CD4-positive, alpha-beta T cell treated with Interleukin-4 for 4 hours (primary cell): ENCODE data around the gene AIDA.

Source experiments
- DNase-seq: peaks from one replicate; pipeline ENCODE4 v3.0.0-alpha.2; 2020

AIDA gene

DNA sequence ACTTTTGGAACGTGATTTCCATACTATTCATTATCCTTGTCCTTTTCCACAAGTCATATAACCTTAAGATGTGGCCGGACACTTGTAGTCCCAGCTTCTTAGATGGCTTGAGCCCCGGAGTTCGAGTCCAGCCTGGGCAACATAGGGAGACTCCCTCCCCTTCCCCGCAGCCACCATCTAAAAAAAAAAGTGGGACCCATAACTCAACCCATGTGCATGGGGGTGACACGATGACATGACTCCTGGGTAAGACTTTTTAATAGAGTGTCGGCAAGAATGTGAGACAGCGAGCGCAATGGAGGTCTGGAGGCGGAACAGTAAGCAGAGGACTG, 68.7 kb downstream of the AIDA start:
- no peak for DNase-seq

DNA sequence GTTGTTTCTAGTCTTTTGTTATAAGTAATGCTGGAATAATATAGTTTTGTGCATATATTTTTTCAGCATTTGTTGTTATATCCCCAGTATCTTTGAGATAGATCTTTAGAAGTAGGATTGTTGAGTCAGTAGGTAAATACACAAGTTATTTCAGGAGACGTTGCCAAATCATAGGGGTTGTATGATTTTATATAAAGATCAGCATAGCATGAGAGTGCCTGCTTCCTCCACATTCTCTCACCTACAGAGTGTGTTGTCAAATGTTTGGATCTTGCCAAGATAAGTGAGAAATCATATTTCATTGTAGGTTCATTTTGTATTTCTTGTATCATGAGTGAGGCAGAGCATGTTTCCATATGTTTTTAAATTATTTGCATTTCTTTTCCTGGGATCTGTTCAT, 69.8 kb downstream of the AIDA start:
- no peak for DNase-seq

DNA sequence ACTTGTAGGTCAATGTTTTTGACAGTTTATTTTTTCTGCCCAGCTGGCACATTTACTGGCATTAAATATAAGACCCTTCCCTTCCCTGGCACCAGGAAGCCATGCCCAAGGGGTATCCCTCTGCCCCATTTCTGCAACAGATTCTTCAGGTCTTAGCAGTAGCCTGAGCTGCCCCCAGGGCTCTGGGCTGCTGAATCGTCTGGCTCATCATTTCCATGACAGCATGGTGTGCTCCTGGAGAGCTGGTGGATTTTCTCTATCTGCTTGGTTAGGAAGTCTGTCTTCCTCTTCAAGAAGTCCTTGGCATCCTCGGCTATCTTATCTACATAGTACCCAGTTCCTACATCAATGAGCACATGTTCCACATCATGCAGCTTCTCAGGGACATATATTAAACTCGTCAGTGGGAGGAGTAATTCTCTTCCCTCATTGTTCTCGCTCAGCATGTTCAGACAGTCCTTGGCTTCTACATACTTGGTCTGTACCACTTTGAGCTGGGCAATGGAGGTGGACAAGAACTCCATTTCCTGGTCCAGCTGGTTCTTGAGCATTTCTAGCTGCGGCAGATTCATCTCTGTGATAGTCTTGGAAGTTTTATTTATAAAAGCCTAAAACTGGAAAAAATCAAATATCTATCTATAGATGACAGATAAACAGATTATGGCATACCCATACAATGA, 70.9 kb downstream of the AIDA start:
- DNase-seq, result no peak

DNA sequence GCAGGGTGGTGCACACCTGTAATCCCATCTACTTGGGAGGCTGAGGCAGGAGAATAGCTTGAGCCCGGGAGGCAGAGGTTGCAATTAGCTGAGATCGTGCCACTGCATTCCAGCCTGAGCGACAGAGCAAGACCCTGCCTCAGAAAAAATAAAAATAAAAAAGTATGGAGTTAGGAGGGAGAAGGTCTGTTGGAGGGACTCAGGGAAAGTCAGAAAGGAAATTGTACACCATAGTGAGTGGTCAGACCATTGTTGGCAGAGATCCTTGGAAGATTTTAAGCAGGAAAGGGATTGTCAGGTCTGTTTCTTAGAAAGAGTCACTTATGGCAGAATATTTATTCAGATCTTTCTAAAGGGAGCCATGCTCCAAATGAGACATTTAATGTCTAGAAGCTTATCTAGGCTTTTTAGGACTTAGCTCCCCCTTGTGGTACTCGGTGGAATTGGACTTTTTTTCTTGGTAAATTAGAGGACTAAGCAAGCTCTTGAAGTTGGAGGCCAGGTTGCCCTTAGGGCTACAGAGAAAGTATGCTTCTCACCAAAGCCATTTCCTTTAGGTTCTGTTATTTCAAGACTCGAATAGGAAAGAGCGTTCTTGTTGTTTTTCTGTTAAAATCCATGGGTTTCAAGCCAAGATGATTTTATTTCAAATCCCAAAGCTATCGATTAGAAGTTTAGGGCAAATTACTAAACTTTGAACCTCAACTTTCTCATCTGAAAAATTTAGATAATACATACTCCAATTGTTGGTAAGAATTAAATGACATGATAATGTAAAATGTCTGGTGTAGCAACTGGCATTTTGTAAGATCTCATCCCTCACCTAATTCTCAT, 77.9 kb downstream of the AIDA start:
- DNase-seq, result peak; percentile 87

DNA sequence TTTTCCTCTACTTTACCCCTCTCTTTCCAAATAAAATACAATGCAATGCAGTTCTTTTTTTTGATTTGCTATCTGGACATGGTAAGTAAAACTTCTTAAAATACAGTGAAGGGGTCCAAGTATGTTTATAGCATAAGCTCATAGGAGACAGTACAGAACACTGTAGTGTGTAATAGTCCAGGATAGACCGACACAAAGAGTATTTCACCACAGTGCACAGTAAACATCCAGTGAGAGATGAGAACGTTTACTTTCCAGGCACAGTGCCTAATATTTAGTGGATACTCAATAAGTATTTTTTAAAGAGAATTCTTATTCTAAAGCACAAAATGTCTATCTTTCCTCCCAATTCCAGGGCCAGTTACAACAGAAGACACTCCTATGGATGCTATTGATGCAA, 79.5 kb downstream of the AIDA start:
- no peak for DNase-seq

DNA sequence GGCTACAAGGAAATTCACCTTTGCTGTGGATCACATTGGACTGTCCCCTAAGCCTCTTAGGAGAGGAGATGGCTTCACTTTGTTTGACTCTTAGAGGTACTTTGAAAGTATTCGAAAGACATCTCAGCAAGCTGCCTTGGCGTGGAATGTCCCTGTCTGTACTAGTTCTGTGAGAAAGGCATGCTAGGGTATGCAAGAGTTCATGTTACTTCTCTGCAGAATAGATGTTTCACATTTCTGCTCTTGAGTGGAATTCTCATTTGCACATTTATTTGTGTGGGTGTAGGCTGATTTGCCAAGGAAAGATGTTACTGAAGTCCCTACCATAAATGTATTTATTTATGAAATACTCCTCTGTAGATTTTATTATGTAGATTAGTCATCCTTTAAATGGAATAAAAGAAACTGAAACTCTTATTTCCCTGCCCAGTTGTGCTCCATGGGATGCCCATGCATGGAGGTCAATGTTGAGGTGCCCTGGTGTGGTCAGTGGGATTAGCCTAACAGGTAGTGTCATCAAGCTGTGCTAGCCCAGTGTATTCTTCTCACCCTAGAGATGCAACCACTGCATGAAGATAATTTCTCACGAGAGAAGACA, 80.6 kb downstream of the AIDA start:
- DNase-seq, result no peak

DNA sequence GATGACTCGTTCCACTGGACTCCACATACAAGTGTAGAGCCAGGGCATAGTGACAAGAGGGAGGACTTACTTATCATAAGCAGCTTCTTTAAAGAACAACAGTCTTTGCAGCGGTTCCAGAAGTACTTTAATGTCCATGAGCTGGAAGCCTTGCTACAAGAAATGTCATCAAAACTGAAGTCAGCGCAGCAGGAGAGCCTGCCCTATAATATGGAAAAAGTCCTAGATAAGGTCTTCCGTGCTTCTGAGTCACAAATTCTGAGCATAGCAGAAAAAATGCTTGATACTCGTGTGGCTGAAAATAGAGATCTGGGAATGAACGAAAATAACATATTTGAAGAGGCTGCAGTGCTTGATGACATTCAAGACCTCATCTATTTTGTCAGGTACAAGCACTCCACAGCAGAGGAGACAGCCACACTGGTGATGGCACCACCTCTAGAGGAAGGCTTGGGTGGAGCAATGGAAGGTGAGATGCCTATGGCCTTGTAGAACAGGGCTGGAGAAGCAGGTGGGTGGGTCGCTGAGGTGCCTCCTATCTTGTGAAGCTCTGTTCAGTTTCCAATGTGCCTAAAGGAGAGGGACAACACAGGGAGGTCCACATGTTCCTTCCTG, 82.3 kb downstream of the AIDA start:
- no peak for DNase-seq

DNA sequence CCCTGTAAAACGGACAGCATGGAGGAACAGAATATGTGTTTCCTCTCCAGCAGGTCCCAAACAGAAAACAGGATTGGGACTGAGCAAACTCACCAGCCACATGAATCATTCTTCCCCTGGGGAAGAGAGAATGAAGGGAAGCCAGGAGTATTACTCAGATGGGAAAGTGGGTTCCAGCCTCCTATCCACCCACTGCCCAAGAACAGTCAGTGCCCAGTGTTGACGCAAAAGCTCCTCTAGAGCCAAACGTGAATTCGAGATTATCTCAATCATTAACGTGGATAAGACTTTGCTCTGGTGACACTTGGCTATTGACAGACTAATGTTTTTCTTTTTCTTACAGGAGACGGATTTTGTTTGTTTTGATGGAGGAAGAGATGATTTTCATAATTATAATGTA, 85.1 kb downstream of the AIDA start:
- DNase-seq, result no peak

DNA sequence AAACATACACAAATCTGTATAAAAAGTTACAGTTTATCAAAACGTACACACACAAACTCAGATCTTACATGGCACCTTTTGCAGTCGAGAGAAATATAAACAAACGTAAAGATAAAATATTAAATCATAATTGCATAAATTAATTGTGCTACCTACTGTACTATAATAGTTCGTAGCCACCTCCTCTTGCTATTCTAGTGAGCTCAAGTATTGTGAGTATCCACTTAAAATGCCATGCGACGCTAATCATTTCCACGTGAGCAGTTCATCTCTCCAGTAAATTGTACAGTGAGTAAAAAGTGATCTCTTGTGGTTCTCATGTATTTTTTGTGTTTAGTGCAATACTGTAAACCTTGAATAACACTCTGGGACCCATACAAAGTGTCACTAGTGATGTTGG, 88.1 kb downstream of the AIDA start:
- DNase-seq, result no peak

DNA sequence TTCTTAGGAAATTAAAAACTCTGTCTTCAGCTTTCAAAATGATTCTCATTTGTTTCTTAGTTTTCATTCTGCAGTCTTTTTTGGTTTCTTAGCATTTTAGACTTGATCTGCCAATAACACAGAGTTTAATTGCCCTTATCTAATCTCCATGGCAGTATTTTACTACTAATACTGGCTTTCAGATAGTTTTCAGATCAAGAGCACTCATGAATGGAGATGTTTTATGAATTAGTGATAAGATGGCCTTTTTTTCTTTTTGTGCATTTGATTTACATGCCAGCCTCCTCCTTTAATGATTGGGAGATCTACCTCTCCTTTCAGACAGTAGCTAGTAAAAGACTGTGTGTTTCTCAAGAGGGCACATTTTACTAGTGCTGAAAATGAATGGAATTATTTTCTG, 88.8 kb downstream of the AIDA start:
- DNase-seq, result no peak

DNA sequence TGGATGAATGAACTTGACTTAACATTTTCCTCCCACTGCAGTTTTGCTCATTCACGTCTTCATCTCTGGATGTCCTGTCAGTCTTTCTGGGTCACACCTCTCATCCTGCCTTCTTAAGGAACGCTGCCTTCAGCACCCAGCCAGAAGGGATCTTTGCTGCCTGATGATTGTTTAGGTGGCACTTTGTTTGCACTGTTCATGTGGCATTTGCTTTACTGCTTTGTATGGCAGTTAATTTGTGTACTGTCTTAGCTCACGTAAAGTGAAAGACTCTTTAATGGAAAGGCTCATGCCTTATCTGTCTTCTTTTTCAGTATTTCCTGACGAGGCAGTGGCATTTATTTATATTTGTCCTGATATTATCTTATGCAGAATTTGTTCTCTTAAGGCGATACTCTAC, 89.5 kb downstream of the AIDA start:
- no peak for DNase-seq

DNA sequence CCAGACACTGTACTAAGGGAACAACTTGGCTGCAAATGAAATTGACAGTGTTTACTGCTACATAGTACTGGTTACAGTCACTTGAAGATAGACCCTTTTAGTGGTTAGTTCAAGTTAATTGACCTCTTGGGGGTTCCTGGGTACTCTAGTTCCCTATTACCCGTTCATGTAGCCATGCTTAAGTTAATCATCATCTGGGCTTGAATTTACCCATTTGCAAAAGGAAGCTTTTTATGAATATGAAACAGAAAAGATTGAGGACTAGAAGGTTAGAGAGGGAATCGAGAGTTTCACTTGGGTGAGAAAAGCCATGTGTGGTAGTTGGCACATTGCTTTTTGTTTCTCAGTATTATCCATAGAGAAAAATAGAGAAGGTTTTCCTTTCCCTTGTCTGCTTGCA, 91.7 kb downstream of the AIDA start:
- no peak for DNase-seq

DNA sequence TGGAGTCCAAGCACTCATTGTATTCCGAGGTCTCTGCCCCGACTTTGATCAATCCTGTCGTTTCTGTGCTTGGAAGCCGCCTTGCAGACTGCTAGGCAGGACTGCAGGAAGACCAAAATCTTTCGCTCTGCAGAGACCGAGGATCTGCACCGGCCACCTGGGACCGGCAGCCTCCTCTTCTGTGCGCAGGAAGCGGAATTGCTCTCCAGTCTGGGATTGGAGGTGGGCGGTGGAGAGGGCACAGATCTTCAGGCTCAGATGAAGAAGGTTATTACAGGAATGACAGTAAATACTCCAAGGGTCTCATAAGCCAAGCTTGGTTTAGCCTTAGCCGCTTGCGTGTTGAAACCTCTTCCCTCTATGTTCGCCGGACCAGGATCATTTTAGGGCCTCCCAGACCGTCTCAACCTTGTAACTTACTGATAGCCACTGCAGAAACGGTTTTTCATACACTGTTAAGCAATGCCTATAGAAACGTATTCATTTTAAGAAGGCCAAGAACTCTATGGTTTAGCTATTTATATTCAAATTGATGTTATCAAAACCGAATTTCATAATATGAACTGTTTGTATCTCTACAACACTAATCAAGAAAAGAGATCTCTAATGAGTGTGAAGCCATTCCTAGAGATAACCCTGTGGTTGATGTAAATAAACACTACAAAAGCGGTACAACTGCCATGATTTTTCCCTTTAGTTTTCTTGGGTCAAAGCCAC, 93.3 kb downstream of the AIDA start:
- no peak for DNase-seq
